ENCODE measurements around the gene FAM185A.
"Not testable (repeated sequence)": the region's sequence is repeated elsewhere in the genome, so short reads cannot be mapped to it uniquely, and the experiment has no call there.

FAM185A gene

DNA sequence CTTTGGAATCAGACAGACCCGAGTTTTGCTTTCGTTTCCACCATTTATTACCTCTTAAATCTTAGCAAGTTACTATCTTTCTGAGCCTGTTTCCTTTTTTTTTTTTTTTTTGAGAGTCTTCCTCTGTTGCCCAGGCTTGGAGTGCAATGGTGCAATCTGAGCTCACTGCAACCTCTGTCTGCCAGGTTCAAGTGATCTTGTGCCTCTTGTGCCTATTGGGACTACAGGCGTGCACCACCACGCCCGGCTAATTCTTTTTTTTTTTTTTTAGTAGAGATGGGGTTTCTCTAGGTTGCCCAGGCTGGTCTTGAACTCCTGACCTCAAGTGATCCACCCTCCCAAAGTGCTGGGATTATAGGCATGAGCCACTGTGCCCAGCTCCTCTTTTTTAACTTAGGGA, 84.5 kb downstream of the FAM185A start:
- DNase-seq, result no peak

DNA sequence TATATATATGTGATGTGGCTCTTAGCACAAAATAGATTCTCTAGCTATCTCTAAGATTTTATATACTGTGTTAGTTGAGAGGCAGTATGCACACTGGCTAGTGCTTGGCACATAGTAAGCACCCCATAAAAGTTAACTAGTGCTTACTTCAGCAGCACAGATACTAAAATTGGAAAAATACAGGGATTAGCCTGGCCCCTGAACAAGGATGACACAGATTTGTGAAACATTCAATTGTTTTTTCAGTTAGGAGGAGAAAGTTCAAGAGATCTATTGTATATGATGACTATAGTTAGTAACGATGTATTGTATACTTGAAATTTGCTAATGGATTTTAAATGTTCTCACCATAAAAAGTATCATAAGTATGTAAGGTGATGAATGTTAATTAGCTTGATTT, 85.7 kb downstream of the FAM185A start:
- no peak for DNase-seq

DNA sequence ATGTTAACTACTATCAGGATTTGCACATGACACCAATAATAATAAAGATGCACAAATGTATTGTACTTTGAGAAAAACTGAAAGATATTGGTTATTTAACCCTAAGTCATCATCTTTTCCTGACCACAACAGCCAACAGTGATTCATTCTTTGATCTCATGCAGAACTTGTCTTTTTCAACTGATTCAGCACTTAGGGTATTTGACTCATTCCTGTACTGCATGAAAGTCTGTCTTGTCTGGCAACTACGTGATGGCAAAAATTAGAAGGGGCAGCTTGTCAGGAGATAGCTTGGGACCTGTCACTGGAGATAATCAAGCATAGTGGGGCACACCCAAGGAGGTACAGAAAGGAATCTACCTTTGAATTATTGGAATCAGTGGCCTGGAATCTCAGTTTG, 86.2 kb downstream of the FAM185A start:
- DNase-seq, result no peak

DNA sequence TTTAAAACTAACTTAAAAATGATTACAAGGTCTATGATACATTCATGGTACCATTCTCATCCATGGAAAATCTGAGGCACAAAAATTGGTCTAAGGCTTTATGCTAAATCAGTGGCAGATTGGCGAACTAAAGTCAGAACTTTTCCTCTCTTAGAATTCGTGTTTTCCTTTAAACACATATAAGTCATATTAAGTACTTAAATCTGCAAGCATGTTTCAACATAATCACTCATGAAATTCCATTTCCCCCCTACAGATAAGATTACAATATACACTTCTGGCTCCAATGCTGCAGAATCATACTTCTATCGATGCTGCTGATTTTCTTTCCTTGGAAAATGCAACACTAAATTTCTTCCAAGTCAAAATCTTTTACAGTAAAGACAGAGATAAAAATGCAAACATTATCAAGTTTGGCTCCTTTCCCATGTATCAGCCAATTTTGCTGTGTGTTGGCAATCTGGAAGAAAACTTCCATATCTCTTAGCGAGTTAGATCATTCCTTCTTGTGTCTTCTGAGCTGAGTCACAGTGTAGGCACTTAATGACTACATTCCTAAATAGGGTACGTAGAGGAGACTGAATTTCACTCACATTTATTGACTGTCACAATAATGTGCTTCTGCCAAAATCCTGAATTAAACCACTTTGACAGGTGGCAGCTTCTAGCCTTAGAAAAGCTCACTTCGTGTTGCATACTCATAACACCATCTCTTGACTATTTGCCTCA, 87.6 kb downstream of the FAM185A start:
- DNase-seq, result no peak

DNA sequence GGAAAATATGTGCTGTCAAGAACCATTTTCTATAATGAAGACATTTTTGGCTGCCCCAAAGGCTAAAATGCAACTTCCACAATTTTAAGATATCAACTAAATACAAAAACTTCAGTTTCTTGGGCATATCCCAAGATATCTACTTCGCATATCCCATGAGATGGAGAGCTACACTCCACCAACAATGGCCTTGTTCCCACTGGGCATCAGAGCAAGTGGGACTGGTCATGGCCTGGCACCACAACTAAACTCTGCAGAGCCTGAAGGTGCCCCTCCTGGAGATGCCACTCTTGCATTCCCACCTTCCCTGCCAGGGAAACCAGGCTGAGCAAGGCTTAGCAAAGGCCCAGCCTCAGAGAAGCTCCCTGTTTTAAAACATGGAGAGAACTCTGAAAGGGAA, 88.2 kb downstream of the FAM185A start:
- no peak for DNase-seq

DNA sequence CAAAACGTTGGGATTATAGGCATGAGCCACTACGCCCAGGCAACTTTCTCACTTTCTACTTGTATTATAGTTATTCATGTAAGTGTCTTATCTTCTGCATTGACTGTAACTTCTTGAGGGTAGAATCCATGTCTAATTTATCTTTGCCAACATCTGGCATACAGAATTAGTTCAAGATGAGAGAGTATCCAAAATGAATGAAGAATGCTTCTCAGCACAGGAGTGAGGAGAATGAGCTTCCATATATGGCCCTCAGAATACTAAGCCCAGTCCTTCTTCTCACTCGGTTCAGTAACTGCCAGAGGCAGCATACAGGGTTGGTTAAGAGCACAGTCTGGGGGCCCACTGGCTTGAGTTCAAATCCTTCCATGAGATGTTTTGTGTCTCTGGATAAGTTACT, 89.0 kb downstream of the FAM185A start:
- no peak for DNase-seq

DNA sequence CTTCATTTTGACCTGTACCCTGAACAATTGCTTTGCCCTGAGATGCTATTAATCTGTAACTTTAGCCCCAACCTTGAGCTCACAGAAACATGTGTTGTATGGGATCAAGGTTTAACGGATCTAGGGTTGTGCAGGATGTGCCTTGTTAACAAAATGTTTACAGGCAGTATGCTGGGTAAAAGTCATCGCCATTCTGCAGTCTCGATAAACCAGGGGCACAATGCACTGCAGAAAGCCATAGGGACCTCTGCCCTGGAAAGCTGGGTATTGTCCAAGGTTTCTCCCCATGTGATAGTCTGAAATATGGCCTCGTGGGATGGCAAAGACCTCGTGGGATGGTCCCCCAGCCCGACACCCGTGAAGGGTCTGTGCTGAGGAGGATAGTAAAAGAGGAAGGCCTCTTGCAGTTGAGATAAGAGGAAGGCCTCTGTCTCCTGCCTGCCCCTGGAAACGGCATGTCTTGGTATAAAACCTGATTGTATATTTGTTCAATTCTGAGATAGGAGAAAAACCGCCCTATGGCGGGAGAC, 89.8 kb downstream of the FAM185A start:
- DNase-seq, result not testable (repeated sequence)

DNA sequence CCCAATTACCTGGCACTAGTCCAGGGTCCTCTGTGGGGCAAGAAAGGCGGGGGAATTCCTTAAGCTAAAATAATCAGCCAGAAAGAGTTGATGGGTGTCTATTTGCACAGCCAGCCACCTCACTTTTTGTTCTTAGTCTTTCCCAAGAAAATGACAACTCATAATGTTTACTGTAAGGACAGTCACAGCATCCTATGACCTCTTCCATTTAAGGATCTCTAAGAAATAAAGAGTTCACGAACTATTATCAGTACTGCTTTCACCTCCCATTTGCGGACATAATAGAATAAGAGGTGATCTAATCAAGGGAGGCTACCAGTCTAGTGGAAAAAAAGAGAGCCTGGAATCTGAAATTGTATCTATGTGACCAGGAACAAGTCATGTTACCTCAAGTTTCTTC, 91.6 kb downstream of the FAM185A start:
- DNase-seq, result no peak

DNA sequence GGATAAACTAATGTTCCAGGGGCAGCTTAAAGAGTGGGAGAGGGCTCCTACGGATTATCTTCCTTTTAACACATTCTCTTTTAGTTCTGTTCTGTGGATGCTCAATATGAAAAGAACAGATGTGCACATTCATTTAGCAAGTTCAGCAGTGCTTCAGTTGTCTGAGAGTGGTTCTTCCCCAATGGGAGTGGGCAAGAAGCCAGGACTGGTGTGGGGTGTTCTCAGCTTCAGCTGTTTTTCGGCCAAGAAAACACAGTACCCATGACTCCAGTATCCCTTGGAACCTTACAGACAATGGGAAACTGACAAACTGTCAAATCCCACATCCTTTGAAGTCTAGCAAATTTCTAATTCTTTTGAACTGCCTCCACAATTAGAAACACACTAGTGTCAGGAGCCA, 92.5 kb downstream of the FAM185A start:
- no peak for DNase-seq

DNA sequence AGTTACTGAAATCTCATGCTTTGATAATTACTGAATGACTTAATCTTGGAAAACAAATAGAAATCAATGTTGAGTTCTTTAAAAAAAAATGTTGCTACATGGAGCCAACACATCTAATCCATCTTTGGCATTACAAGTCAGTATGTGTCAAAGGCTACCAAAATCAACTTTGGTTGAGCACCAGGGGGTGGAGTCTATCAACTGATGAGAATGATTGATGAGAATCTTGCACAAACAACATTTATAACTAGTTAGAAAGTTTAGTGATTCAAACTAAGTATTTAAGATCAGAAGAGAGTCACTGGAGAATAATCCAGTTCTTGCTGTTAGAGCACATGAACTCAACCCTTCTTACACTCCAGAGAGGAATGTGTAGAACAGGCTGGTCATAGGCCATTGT, 93.5 kb downstream of the FAM185A start:
- DNase-seq, result no peak

DNA sequence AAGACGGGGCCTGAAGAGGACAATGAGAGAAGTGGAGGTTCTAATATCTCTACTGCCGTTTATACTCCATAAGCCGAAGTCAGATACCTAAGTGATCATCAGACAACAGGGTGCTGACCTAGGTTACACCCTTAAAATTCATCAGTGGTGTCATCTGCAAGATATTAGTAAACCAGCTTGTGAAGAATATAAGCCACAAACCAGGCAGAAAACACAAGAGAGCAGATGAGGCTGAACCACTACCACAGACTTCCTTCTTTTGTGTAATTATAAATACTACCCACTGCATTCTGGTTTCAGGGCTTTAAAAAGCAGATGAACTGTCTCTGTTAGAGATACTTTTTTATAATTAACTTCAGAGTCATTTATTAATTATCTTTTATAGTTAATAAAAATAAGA, 95.1 kb downstream of the FAM185A start:
- no peak for DNase-seq

DNA sequence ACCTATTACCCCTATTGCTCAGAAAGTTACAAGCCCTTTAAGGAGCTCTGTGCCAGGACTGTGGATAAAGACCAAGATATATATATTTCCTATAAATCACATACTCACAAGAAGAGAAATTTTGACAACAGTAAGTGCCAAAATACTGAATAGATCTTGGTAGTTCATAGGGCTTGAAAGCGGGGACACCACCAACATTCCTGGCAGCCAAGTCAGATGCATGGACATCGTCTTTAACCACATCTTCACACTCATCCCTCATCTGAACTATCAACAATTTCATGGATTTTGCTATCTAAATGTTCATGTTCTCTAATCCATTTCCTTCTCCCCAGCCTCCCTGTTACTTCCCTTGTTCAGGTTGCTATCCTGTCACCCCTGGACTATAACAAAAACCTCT, 96.5 kb downstream of the FAM185A start:
- no peak for DNase-seq

DNA sequence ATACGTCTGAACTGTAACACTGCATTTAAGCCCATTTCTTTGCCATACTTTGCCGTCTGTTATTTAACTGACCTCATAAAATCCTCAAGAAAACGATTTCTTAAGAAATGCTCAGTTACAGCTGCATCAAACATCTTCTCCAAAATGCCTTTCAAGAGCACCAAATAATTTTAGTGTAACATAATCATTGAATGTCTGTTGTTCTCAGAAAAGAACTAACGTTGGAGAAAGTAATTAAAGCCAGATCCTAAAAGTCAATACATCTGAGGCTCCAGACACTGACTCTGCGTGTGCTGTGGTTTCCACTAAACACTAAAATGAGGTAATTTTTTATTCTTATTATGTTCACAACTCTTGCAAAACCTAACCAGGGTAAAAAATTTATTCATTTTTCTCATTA, 100.3 kb downstream of the FAM185A start:
- DNase-seq, result no peak

DNA sequence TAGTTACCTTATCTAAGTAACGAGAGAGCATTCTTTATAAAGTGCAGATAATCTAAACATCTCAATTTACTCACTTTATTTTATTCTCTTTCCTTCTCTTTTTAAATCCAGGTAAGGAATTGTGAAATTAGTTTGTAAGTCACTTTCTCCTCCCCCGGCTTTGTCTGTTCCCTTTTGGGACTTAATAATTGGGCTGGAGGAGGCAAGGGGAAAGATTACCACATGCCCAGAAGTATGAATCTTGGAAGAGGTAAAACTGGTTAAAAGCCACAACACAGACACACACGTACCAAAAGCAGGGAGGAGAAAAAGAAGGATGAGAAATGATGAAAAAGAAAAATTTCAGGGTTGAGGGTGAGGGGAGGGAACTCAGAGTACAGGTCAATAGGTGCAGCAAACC, 100.7 kb downstream of the FAM185A start:
- no peak for DNase-seq

DNA sequence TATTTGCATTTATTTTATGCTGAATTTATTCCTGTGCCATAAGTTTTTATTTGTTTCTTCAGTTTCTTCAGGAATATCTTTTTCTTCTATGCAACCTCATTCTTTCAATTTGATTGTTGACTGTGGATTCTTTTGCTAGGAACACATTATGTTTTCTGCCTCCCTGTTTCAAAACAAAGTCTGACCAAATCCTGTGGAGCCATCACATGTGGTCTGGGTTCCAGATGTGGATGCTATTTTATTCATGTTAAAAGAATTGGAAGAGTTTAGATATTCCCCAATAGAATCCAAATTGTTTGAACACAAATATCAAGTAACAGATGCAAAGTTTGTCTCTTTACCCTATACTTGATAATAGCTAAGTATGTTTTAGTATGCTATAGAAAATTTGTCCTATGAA, 107.2 kb downstream of the FAM185A start:
- DNase-seq, result no peak

Data from GOT3 (cell line).